ENCODE measurements around the gene SVEP1.

Gene SVEP1

DNA sequence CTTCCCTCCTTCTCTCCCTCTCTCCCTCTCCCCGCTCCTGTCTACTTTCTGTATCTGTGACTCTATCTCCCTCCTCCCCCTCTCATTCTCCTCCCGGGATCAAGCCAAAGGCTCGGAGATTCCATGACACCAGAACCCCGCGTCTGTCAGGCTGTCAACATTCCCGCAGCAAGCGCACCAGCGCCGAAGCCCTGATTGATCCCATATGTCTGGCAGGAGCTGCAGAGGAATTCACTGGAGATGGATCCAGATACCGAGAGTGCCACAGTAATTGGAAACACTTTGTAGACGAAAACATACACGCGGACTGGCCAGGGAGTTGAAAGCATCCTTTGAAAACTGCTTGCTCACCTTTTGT is 300 bp upstream of the SVEP1 start:
- peak overlapping the region; percentile 50 for H3K4me3 ChIP-seq (ENCODE audit: low read depth, low read length)
- ChIA-PET POLR2A (interaction anchor here (0.5 to 1.5 kb wide), 3 partner anchors 20 to 323 kb away, joined by 3 to 5 read pairs (median 4); partner anchors contain the start of gene TXN), CTCF (interaction anchor here (0.6 to 0.9 kb wide), 3 partner anchors 39 to 126 kb away, joined by 3 to 6 read pairs (median 4); no protein-coding TSS in a partner anchor)
- no peak for TF ChIP-seq SCRT2 (tag by site-specific recombination; IDR thresholded peaks at IDR 0.05)
- TF ChIP-seq ZNF366 (tag by site-specific recombination; conservative IDR thresholded peaks at IDR 0.05) = peak; percentile 8; the same call in 1 of the 2 replicates
- peak; percentile 85 for TF ChIP-seq ZBTB17 (tag by site-specific recombination; IDR thresholded peaks at IDR 0.05)
- TF ChIP-seq, protein P1, sequence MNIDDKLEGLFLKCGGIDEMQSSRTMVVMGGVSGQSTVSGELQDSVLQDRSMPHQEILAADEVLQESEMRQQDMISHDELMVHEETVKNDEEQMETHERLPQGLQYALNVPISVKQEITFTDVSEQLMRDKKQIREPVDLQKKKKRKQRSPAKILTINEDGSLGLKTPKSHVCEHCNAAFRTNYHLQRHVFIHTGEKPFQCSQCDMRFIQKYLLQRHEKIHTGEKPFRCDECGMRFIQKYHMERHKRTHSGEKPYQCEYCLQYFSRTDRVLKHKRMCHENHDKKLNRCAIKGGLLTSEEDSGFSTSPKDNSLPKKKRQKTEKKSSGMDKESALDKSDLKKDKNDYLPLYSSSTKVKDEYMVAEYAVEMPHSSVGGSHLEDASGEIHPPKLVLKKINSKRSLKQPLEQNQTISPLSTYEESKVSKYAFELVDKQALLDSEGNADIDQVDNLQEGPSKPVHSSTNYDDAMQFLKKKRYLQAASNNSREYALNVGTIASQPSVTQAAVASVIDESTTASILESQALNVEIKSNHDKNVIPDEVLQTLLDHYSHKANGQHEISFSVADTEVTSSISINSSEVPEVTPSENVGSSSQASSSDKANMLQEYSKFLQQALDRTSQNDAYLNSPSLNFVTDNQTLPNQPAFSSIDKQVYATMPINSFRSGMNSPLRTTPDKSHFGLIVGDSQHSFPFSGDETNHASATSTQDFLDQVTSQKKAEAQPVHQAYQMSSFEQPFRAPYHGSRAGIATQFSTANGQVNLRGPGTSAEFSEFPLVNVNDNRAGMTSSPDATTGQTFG (tag by site-specific recombination; IDR thresholded peaks at IDR 0.05; ENCODE audit: borderline replicate concordance) = no peak
- TF ChIP-seq ZNF398 (tag by site-specific recombination; IDR thresholded peaks at IDR 0.05) = peak; percentile 79
- no peak for TF ChIP-seq ZFHX2 (tag by site-specific recombination; conservative IDR thresholded peaks at IDR 0.05)
- TF ChIP-seq ZBTB20 (tag by site-specific recombination; IDR thresholded peaks at IDR 0.05) = 0 out of 2 replicates have a peak, but pooled peaks have one; percentile 4
- TF ChIP-seq INSM2 (tag by site-specific recombination; IDR thresholded peaks at IDR 0.05) = peak; percentile 64; the same call in 1 of the 2 replicates
- TF ChIP-seq, protein P2, sequence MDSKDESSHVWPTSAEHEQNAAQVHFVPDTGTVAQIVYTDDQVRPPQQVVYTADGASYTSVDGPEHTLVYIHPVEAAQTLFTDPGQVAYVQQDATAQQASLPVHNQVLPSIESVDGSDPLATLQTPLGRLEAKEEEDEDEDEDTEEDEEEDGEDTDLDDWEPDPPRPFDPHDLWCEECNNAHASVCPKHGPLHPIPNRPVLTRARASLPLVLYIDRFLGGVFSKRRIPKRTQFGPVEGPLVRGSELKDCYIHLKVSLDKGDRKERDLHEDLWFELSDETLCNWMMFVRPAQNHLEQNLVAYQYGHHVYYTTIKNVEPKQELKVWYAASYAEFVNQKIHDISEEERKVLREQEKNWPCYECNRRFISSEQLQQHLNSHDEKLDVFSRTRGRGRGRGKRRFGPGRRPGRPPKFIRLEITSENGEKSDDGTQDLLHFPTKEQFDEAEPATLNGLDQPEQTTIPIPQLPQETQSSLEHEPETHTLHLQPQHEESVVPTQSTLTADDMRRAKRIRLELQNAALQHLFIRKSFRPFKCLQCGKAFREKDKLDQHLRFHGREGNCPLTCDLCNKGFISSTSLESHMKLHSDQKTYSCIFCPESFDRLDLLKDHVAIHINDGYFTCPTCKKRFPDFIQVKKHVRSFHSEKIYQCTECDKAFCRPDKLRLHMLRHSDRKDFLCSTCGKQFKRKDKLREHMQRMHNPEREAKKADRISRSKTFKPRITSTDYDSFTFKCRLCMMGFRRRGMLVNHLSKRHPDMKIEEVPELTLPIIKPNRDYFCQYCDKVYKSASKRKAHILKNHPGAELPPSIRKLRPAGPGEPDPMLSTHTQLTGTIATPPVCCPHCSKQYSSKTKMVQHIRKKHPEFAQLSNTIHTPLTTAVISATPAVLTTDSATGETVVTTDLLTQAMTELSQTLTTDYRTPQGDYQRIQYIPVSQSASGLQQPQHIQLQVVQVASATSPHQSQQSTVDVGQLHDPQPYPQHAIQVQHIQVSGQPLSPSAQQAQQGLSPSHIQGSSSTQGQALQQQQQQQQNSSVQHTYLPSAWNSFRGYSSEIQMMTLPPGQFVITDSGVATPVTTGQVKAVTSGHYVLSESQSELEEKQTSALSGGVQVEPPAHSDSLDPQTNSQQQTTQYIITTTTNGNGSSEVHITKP (tag by site-specific recombination; IDR thresholded peaks at IDR 0.05) = peak; percentile 36; the same call in 1 of the 2 replicates
- TF ChIP-seq IKZF3 (tag by site-specific recombination; IDR thresholded peaks at IDR 0.05) = peak; percentile 48; the same call in 1 of the 2 replicates
- TF ChIP-seq ZNF146 (tag by site-specific recombination; IDR thresholded peaks at IDR 0.05) = no peak
- no peak for TF ChIP-seq ZBTB21 (tag by site-specific recombination; IDR thresholded peaks at IDR 0.05)
- H3K27ac ChIP-seq (ENCODE audit: extremely low read depth, low read depth, low read length) = 0 out of 2 replicates have a peak overlapping the region, but pooled peaks have one; percentile 45
- H3K9me3 ChIP-seq (ENCODE audit: control insufficient read depth, insufficient read depth, low read depth, low read length) = no peaks in the 10 kb centered on the region
- H3K36me3 ChIP-seq (ENCODE audit: control insufficient read depth in 2 of 2, insufficient read depth in 1 of 2, low read length in 2 of 2) = no peaks in the 10 kb centered on the region
- H3K4me1 ChIP-seq (ENCODE audit: control insufficient read depth, insufficient read depth, low read length) = no peaks in the 10 kb centered on the region

GRCh38 chr9:110578575-110579033 is 937 bp downstream of the SVEP1 start:
- Histone ChIP-seq H3K36me3 (ENCODE audit: control insufficient read depth in 2 of 2, insufficient read depth in 1 of 2, low read length in 2 of 2) (no peaks in the 10 kb centered on the region), H3K9me3 (ENCODE audit: control insufficient read depth, insufficient read depth, low read depth, low read length) (no peaks in the 10 kb centered on the region), H3K27ac (ENCODE audit: extremely low read depth, low read depth, low read length) (no peak overlapping the region), H3K4me1 (ENCODE audit: control insufficient read depth, insufficient read depth, low read length) (no peaks in the 10 kb centered on the region), H3K4me3 (ENCODE audit: low read depth, low read length) (peak overlapping the region; percentile 50)
- peak; percentile 97 for TF ChIP-seq ZNF335 (tag by site-specific recombination; conservative IDR thresholded peaks at IDR 0.05)
- TF ChIP-seq ZNF174 (tag by site-specific recombination; IDR thresholded peaks at IDR 0.05) = no peak
- TF ChIP-seq, protein P3, sequence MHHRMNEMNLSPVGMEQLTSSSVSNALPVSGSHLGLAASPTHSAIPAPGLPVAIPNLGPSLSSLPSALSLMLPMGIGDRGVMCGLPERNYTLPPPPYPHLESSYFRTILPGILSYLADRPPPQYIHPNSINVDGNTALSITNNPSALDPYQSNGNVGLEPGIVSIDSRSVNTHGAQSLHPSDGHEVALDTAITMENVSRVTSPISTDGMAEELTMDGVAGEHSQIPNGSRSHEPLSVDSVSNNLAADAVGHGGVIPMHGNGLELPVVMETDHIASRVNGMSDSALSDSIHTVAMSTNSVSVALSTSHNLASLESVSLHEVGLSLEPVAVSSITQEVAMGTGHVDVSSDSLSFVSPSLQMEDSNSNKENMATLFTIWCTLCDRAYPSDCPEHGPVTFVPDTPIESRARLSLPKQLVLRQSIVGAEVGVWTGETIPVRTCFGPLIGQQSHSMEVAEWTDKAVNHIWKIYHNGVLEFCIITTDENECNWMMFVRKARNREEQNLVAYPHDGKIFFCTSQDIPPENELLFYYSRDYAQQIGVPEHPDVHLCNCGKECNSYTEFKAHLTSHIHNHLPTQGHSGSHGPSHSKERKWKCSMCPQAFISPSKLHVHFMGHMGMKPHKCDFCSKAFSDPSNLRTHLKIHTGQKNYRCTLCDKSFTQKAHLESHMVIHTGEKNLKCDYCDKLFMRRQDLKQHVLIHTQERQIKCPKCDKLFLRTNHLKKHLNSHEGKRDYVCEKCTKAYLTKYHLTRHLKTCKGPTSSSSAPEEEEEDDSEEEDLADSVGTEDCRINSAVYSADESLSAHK (tag by site-specific recombination; IDR thresholded peaks at IDR 0.05) = peak; percentile 57
- TF ChIP-seq ZBTB20 (tag by site-specific recombination; IDR thresholded peaks at IDR 0.05) = peak; percentile 76
- TF ChIP-seq KLF9 (tag by site-specific recombination; IDR thresholded peaks at IDR 0.05; ENCODE audit: low read depth) = no peak
- POLR2A ChIA-PET = no interaction called here
- CTCF ChIA-PET = no interaction called here
